K562 (cell line): ENCODE data around the gene HAX1. TPM values are rescaled to one million over a fixed set of nuclear protein-coding genes. Genes with fewer than 3 reads are reported as not detected.

Experiments used
- CEBPG ChIP-seq, 3 experiments: fragments of 200-800 bp in 1 of 3; sonication (Bioruptor generic) in 1 of 3; sonication (generic) in 1 of 3; formaldehyde crosslinking in 1 of 3; IDR thresholded peaks in 2 of 3; conservative IDR thresholded peaks in 1 of 3; 2 replicates each; pipeline versions ENCODE4 v1.6.1 to v1.8.0; 2016 to 2022; ENCODE audit warnings: missing compliant biosample characterization in 2 of 3, missing genetic modification characterization in 2 of 3, mild to moderate bottlenecking in 1 of 3, missing genetic modification reagents in 1 of 3
- CHCHD3 ChIP-seq: fragments of 250-450 bp; sonication (Bioruptor Pico); IDR thresholded peaks from 2 replicates; pipeline ENCODE4 v2.1.2; 2022; ENCODE audit warnings: mild to moderate bottlenecking
- DPF2 ChIP-seq: fragments of 450-650 bp; IDR thresholded peaks from 2 replicates; pipeline ENCODE4 v1.6.1; 2016
- ELK1 ChIP-seq: sonication (generic); formaldehyde crosslinking; IDR thresholded peaks from 2 replicates; pipeline ENCODE4 v1.8.1; 2022; ENCODE audit warnings: missing genetic modification reagents
- EWSR1 ChIP-seq: fragments of 450-650 bp; IDR thresholded peaks from 2 replicates; pipeline ENCODE4 v1.6.1; 2018; ENCODE audit warnings: borderline replicate concordance, mild to moderate bottlenecking, low read depth, moderate library complexity; ENCODE audit not compliant: partially characterized antibody
- FOXK1 ChIP-seq: sonication (generic); formaldehyde crosslinking; IDR thresholded peaks from 2 replicates; pipeline ENCODE4 v1.8.0; 2022; ENCODE audit warnings: missing genetic modification reagents, mild to moderate bottlenecking, borderline replicate concordance
- HDAC8 ChIP-seq: fragments of 450-650 bp; IDR thresholded peaks from 2 replicates; pipeline ENCODE4 v1.6.1; 2016; ENCODE audit warnings: mild to moderate bottlenecking, missing genetic modification characterization, moderate library complexity, missing compliant biosample characterization
- MAFK ChIP-seq: IDR thresholded peaks from 2 replicates; pipeline ENCODE4 v1.6.1; 2011; ENCODE audit warnings: low read length, improper control_type of control experiment
- MCM3 ChIP-seq: fragments of 450-650 bp; IDR thresholded peaks from 2 replicates; pipeline ENCODE4 v1.6.1; 2016
- NONO ChIP-seq, 2 experiments: fragments of 200-400 bp in 1 of 2; fragments of 450-650 bp in 1 of 2; formaldehyde crosslinking in 1 of 2; IDR thresholded peaks; 2 replicates each; pipeline ENCODE4 v1.6.1; 2017; ENCODE audit warnings: low read depth in 2 of 2, mild to moderate bottlenecking in 2 of 2, moderate library complexity in 2 of 2, low read length in 1 of 2
- NRF1 ChIP-seq, 2 experiments: fragments of 450-650 bp; IDR thresholded peaks in 1 of 2; conservative IDR thresholded peaks in 1 of 2; 2 replicates each; pipeline ENCODE4 v1.6.1; 2014; ENCODE audit warnings: mild to moderate bottlenecking in 2 of 2
- PYGO2 ChIP-seq: fragments of 450-650 bp; IDR thresholded peaks from 2 replicates; pipeline ENCODE4 v1.6.1; 2016; ENCODE audit warnings: mild to moderate bottlenecking, missing genetic modification characterization, moderate library complexity, missing compliant biosample characterization
- RBFOX2 ChIP-seq: fragments of 200-400 bp; formaldehyde crosslinking; IDR thresholded peaks from 2 replicates; pipeline ENCODE4 v1.6.1; 2017; ENCODE audit warnings: low read depth, mild to moderate bottlenecking, low read length, moderate library complexity
- SNAPC5 ChIP-seq: fragments of 250-450 bp; sonication (Bioruptor Pico); IDR thresholded peaks from 2 replicates; pipeline ENCODE4 v1.8.0; 2021; ENCODE audit warnings: moderate library complexity, mild to moderate bottlenecking, inconsistent platforms
- SOX6 ChIP-seq: fragments of 450-650 bp; IDR thresholded peaks from 2 replicates; pipeline ENCODE4 v1.6.1; 2014; ENCODE audit warnings: mild to moderate bottlenecking
- SREBF1 ChIP-seq: fragments of 150-350 bp; IDR thresholded peaks from 2 replicates; pipeline ENCODE4 v1.6.1; 2014; ENCODE audit warnings: antibody characterized with exemption, low read depth, low read length, borderline replicate concordance
- STAT5A ChIP-seq: IDR thresholded peaks from 2 replicates; pipeline ENCODE4 v1.6.1; 2012; ENCODE audit warnings: low read length, inconsistent platforms, borderline replicate concordance
- STAT5B ChIP-seq: fragments of 250-450 bp; sonication (Bioruptor Pico); IDR thresholded peaks from 2 replicates; pipeline ENCODE4 v1.8.0; 2021; ENCODE audit warnings: mild to moderate bottlenecking, inconsistent platforms
- TAF1 ChIP-seq: IDR thresholded peaks from 2 replicates; pipeline ENCODE4 v1.6.1; 2011; ENCODE audit warnings: mild to moderate bottlenecking, low read length, moderate library complexity; ENCODE audit not compliant: insufficient read depth, control insufficient read depth, severe bottlenecking; ENCODE audit errors: extremely low read depth
- TAF15 ChIP-seq: fragments of 200-400 bp; formaldehyde crosslinking; IDR thresholded peaks from 2 replicates; pipeline ENCODE4 v1.6.1; 2017; ENCODE audit warnings: mild to moderate bottlenecking, low read depth, low read length, moderate library complexity
- TCF15 ChIP-seq: fragments of 250-450 bp; sonication (Bioruptor Pico); IDR thresholded peaks from 2 replicates; pipeline ENCODE4 v1.8.0; 2022; ENCODE audit warnings: moderate library complexity, mild to moderate bottlenecking, inconsistent platforms
- ZBTB7A ChIP-seq: IDR thresholded peaks from 2 replicates; pipeline ENCODE4 v1.6.1; 2011; ENCODE audit warnings: low read depth, mild to moderate bottlenecking, low read length, moderate library complexity, borderline replicate concordance; ENCODE audit not compliant: control insufficient read depth
- ZNF217 ChIP-seq: sonication (generic); formaldehyde crosslinking; IDR thresholded peaks from 2 replicates; pipeline ENCODE4 v1.8.0; 2022; ENCODE audit warnings: mild to moderate bottlenecking, missing genetic modification reagents
- ZNF395 ChIP-seq: fragments of 200-800 bp; sonication (Bioruptor generic); IDR thresholded peaks from 2 replicates; pipeline ENCODE4 v1.6.1; 2017; ENCODE audit warnings: missing genetic modification characterization, missing compliant biosample characterization
- ZNF766 ChIP-seq: fragments of 200-800 bp; sonication (Bioruptor generic); conservative IDR thresholded peaks from 2 replicates; pipeline ENCODE4 v1.6.1; 2016; ENCODE audit warnings: missing genetic modification characterization, missing compliant biosample characterization
- ZNF830 ChIP-seq: fragments of 250-450 bp; sonication (Bioruptor Pico); IDR thresholded peaks from 2 replicates; pipeline ENCODE4 v1.5.0; 2021; ENCODE audit warnings: mild to moderate bottlenecking
- polyA plus RNA-seq, 8 experiments: library from polyadenylated mRNA; depleted of rRNA in 4 of 8; stranded (reverse) in 5 of 8; unstranded in 3 of 8; fragments of >200 nt; fragmentation: Nextera tagmentation in 2 of 8; fragmentation: Illumina TruSeq in 1 of 8; extraction: Ambion mirVana in 2 of 8; extraction: Trizol in 1 of 8; gene quantifications; 2 replicates each; pipeline versions ENCODE4 v1.2.1 to v1.2.3, GENCODE V29; 2011 to 2014; ENCODE audit warnings: inconsistent platforms in 1 of 8, missing spikeins in 1 of 8
- total RNA-seq, 7 experiments: library from RNA; depleted of rRNA in 6 of 7; stranded (reverse); fragments of >200 nt in 6 of 7; fragmentation: Illumina TruSeq in 2 of 7; extraction: Trizol in 2 of 7; gene quantifications; 2 replicates each; pipeline versions ENCODE4 v1.2.1 to v1.2.3, GENCODE V29; 2011 to 2021; ENCODE audit warnings: low replicate concordance in 1 of 7

HAX1 gene
- total and polyA plus RNA-seq, 9 of the 15 experiments (the other 6 are each of a cell fraction or from before 2014, with no cell fraction given) = 143 to 492 (median 234) TPM

GRCh38 chr1:154272217-154272998 is at the start of gene HAX1 (continued):
- TF ChIP-seq SOX6 = peak; percentile 54; the same call in 1 of the 2 replicates
- peak; percentile 91 for TF ChIP-seq CEBPG (CRISPR knock-in tag; IDR thresholded peaks at IDR 0.05)
- TF ChIP-seq CEBPG (tag; conservative IDR thresholded peaks at IDR 0.05 in 1 of 2, IDR thresholded peaks at IDR 0.05 in 1 of 2) = peak in 1 of 2 experiments; percentile 95; a peak in 3 of 4 replicates
- no peak for TF ChIP-seq FOXK1
- TF ChIP-seq CHCHD3 (CRISPR knock-in tag) = no peak
- TF ChIP-seq ZNF830 (CRISPR knock-in tag) = no peak
- no peak for TF ChIP-seq STAT5A
- TF ChIP-seq EWSR1 = no peak
- no peak for TF ChIP-seq TCF15 (CRISPR knock-in tag)
- no peak for TF ChIP-seq TAF15
- TF ChIP-seq ZNF217 (CRISPR knock-in tag) = no peak
- 0 out of 2 replicates have a peak, but pooled peaks have one; percentile 19 for TF ChIP-seq ZNF766 (CRISPR knock-in tag)
- TF ChIP-seq TAF1 = peak; percentile 91
- TF ChIP-seq DPF2 = peak; percentile 54
- TF ChIP-seq NONO (IDR thresholded peaks at IDR 0.05; ENCODE audit: low read depth in 2 of 2, low read length in 1 of 2) = no peak
- no peak for TF ChIP-seq MAFK
- TF ChIP-seq SNAPC5 (CRISPR knock-in tag) = no peak
- no peak for TF ChIP-seq STAT5B
- peak; percentile 73 for TF ChIP-seq ZBTB7A
- TF ChIP-seq ZNF395 (CRISPR knock-in tag) = no peak
- TF ChIP-seq MCM3 = no peak
- TF ChIP-seq HDAC8 (tag) = no peak
- peak; percentile 81 for TF ChIP-seq RBFOX2
- peak; percentile 93 to 94 for TF ChIP-seq NRF1 (conservative IDR thresholded peaks at IDR 0.05 in 1 of 2, IDR thresholded peaks at IDR 0.05 in 1 of 2)
- TF ChIP-seq SREBF1 = no peak
- TF ChIP-seq ELK1 = no peak
- TF ChIP-seq PYGO2 (tag) = no peak
